Gastrocnemius medialis (tissue), 4 donors: ENCODE data around the gene SDR42E1.

Source experiments
- POLR2A ChIP-seq, 2 donors: fragments of 450-650 bp; IDR thresholded peaks; one replicate each; pipeline ENCODE4 v1.6.1; 2017; ENCODE audit warnings: antibody characterized with exemption in 2 of 2, mild to moderate bottlenecking in 2 of 2, moderate library complexity in 2 of 2
- TF ChIP-seq, protein P1 (sequence below), 5 experiments: fragments of 450-650 bp in 3 of 5; fragments of 200-600 bp in 2 of 5; sonication (generic) in 2 of 5; IDR thresholded peaks in 4 of 5; conservative IDR thresholded peaks in 1 of 5; 1 replicate in 4 of 5; 2 replicates in 1 of 5; pipeline ENCODE4 v1.5.1; 2016 to 2019; ENCODE audit warnings: antibody characterized with exemption in 5 of 5, mild to moderate bottlenecking in 3 of 5, moderate library complexity in 3 of 5

- TF ChIP-seq, protein P1, sequence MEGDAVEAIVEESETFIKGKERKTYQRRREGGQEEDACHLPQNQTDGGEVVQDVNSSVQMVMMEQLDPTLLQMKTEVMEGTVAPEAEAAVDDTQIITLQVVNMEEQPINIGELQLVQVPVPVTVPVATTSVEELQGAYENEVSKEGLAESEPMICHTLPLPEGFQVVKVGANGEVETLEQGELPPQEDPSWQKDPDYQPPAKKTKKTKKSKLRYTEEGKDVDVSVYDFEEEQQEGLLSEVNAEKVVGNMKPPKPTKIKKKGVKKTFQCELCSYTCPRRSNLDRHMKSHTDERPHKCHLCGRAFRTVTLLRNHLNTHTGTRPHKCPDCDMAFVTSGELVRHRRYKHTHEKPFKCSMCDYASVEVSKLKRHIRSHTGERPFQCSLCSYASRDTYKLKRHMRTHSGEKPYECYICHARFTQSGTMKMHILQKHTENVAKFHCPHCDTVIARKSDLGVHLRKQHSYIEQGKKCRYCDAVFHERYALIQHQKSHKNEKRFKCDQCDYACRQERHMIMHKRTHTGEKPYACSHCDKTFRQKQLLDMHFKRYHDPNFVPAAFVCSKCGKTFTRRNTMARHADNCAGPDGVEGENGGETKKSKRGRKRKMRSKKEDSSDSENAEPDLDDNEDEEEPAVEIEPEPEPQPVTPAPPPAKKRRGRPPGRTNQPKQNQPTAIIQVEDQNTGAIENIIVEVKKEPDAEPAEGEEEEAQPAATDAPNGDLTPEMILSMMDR (IDR thresholded peaks at IDR 0.05 in 4 of 5, conservative IDR thresholded peaks at IDR 0.05 in 1 of 5), result no peak
- no peak for TF ChIP-seq POLR2A (IDR thresholded peaks at IDR 0.05)
Observed at GRCh38 chr16:82016964-82017363, 5.7 kb upstream of the SDR42E1 start.
